ENCODE measurements around the gene NUP214. TPM values are rescaled to one million over a fixed set of nuclear protein-coding genes. Genes with fewer than 3 reads are reported as not detected.

Gene NUP214
- total and polyA plus RNA-seq, 2 of the 4 experiments (the other 2 are of a cell fraction), result 7.9 to 13.4 TPM

DNA sequence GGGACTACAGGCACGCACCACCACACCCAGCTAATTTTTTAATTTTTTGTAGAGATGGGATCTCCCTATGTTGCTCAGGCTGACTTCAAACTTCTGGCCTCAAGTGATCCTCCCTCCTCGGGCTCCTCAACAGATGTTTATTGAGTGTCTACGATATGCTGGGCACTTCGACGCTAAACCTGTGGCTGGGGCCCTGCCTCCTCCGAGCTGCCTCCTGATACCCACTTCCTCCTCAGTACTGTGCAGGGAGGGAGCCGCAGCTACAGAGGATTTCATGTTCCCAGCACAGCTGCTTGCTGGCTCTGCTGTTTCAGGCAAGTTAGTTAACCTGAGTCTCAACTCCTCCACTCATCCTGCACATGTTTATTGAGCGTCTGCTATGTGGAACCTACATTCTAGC, 19.4 kb upstream of the NUP214 start:
- POLR2A ChIA-PET (ENCODE audit: unreplicated experiment), result no interaction called here

More for the DNA sequence above, 19.4 kb upstream of the NUP214 start:
- no peak overlapping the region for H3K4me3 ChIP-seq (ENCODE audit: insufficient read depth, low read depth, low read length)
- no peak overlapping the region for H3K18ac ChIP-seq (ENCODE audit: low read depth, low read length)
- H3K79me1 ChIP-seq (ENCODE audit: low read depth in 1 of 2, low read length in 2 of 2), result no peaks in the 10 kb centered on the region
- DNase-seq, result no peak
- no peak overlapping the region for H3K4me2 ChIP-seq (ENCODE audit: low read depth, low read length)
- no TSS peak for BruUV-seq (replicated peaks)
- intact Hi-C loops (cut with micrococcal nuclease) (no loop called here), in situ Hi-C loops (cut with MboI; ENCODE audit: low sequenced_read_pairs) (no loop called here), dilution Hi-C loops (cut with HindIII; ENCODE audit: low sequenced_read_pairs, unreplicated experiment) (no loop called here)
- no peaks in the 10 kb centered on the region for H4K20me1 ChIP-seq (ENCODE audit: insufficient read depth, low read length)
- no peak overlapping the region for H2BK120ac ChIP-seq (ENCODE audit: low read depth, low read length)
- no peak overlapping the region for H3K27ac ChIP-seq (ENCODE audit: insufficient read depth, low read length)
- CTCF ChIA-PET, result no interaction called here
- H2BK20ac ChIP-seq (ENCODE audit: low read depth, low read length), result no peak overlapping the region
- no peak overlapping the region for H2BK5ac ChIP-seq (ENCODE audit: low read depth, low read length, poor library complexity, severe bottlenecking)
- peaks cover 19% of the 10 kb centered on the region for H3K27me3 ChIP-seq (ENCODE audit: control insufficient read depth, insufficient read depth, low read length)
- no CpG with 5 or more reads among the region's 8 CpGs for WGBS, 2 experiments (ENCODE audit: extremely low coverage in 2 of 2, insufficient read length in 1 of 2)
- H2BK15ac ChIP-seq (ENCODE audit: low read depth, low read length), result no peak overlapping the region
- TF ChIP-seq CEBPB (IDR thresholded peaks at IDR 0.05; ENCODE audit: low read depth, low read length) (no peak), BHLHE40 (IDR thresholded peaks at IDR 0.05; ENCODE audit: low read depth, low read length) (no peak), RCOR1 (IDR thresholded peaks at IDR 0.05; ENCODE audit: insufficient replicate concordance, low read length) (no peak), MAFK (IDR thresholded peaks at IDR 0.05; ENCODE audit: low read depth, low read length) (no peak), MXI1 (IDR thresholded peaks at IDR 0.05; ENCODE audit: borderline replicate concordance, low read depth, low read length) (no peak), NFE2L2 (IDR thresholded peaks at IDR 0.05; ENCODE audit: low read depth, low read length) (no peak), SMC3 (IDR thresholded peaks at IDR 0.05; ENCODE audit: low read depth, low read length) (no peak), FOS (IDR thresholded peaks at IDR 0.05; ENCODE audit: low read depth, low read length) (no peak), MAZ (IDR thresholded peaks at IDR 0.05; ENCODE audit: borderline replicate concordance, low read depth, low read length) (no peak), CHD1 (IDR thresholded peaks at IDR 0.05; ENCODE audit: low read depth, low read length) (no peak), POLR2A (IDR thresholded peaks at IDR 0.05; ENCODE audit: low read depth, low read length) (no peak), RAD21 (IDR thresholded peaks at IDR 0.05; ENCODE audit: low read length) (no peak), RFX5 (IDR thresholded peaks at IDR 0.05; ENCODE audit: low read depth, low read length) (no peak), USF2 (IDR thresholded peaks at IDR 0.05; ENCODE audit: low read depth, low read length) (no peak)
- TF ChIP-seq, protein P1, sequence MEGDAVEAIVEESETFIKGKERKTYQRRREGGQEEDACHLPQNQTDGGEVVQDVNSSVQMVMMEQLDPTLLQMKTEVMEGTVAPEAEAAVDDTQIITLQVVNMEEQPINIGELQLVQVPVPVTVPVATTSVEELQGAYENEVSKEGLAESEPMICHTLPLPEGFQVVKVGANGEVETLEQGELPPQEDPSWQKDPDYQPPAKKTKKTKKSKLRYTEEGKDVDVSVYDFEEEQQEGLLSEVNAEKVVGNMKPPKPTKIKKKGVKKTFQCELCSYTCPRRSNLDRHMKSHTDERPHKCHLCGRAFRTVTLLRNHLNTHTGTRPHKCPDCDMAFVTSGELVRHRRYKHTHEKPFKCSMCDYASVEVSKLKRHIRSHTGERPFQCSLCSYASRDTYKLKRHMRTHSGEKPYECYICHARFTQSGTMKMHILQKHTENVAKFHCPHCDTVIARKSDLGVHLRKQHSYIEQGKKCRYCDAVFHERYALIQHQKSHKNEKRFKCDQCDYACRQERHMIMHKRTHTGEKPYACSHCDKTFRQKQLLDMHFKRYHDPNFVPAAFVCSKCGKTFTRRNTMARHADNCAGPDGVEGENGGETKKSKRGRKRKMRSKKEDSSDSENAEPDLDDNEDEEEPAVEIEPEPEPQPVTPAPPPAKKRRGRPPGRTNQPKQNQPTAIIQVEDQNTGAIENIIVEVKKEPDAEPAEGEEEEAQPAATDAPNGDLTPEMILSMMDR (conservative IDR thresholded peaks at IDR 0.05; ENCODE audit: low read depth, low read length), result no peak
- TF ChIP-seq, protein P2, sequence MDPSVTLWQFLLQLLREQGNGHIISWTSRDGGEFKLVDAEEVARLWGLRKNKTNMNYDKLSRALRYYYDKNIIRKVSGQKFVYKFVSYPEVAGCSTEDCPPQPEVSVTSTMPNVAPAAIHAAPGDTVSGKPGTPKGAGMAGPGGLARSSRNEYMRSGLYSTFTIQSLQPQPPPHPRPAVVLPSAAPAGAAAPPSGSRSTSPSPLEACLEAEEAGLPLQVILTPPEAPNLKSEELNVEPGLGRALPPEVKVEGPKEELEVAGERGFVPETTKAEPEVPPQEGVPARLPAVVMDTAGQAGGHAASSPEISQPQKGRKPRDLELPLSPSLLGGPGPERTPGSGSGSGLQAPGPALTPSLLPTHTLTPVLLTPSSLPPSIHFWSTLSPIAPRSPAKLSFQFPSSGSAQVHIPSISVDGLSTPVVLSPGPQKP (IDR thresholded peaks at IDR 0.05; ENCODE audit: borderline replicate concordance, low read depth, low read length), result no peak
- no peaks in the 10 kb centered on the region for H3K4me1 ChIP-seq (ENCODE audit: control insufficient read depth, insufficient read depth, low read length)
- H3K9ac ChIP-seq (ENCODE audit: low read depth, low read length), result no peak overlapping the region
- H3K14ac ChIP-seq (replicated peaks; ENCODE audit: low read depth, low read length), result no peak overlapping the region
- no peak overlapping the region for H4K5ac ChIP-seq (ENCODE audit: low read depth, low read length)
- no peak overlapping the region for H3K23ac ChIP-seq (ENCODE audit: low read depth, low read length)
- H4K91ac ChIP-seq (ENCODE audit: insufficient read depth, low read depth, low read length), result no peak overlapping the region
- H3K36me3 ChIP-seq (ENCODE audit: control insufficient read depth, insufficient read depth, low read length), result no peaks in the 10 kb centered on the region
- no peak for ATAC-seq (ENCODE audit: low read depth)
- H2AK9ac ChIP-seq (replicated peaks; ENCODE audit: low read depth, low read length, poor library complexity), result no peak overlapping the region
- no peak overlapping the region for H3K4ac ChIP-seq (ENCODE audit: low read depth, low read length)
- no peak overlapping the region for H2AK5ac ChIP-seq (ENCODE audit: low read depth, low read length)
- no peak overlapping the region for H2AFZ ChIP-seq (replicated peaks; ENCODE audit: low read length, poor library complexity)
- no peaks in the 10 kb centered on the region for H3K9me1 ChIP-seq (ENCODE audit: insufficient read depth, low read length)
- no peak overlapping the region for H3K56ac ChIP-seq (ENCODE audit: extremely low read depth, insufficient read depth, low read length)
- no peak overlapping the region for H4K8ac ChIP-seq (ENCODE audit: low read depth in 2 of 2, low read length in 2 of 2)
- H3K9me3 ChIP-seq (ENCODE audit: control insufficient read depth, insufficient read depth, low read length), result no peaks in the 10 kb centered on the region
